K562 (cell line): Measurements from ENCODE around the gene PSMC3IP. TPM values are rescaled to one million over a fixed set of nuclear protein-coding genes. Genes with fewer than 3 reads are reported as not detected.

Experiments
- ATAC-seq: fragments of 200-7000 bp; cut with Tn5 transposase; 3 replicates; pipeline ENCODE4 v1.9.1; 2020; ENCODE audit warnings: moderate library complexity
- BruUV-seq: library from RNA; stranded (reverse); fragments of 400-500 nt; replicated peaks from 2 replicates; lab custom pipeline; 2021; lab: Mats Ljungman, UMichigan
- CTCF ChIA-PET: fragments of 300-600 bp; formaldehyde crosslinking; extraction: SDS; loops from one replicate; lab custom pipeline; 2021; ENCODE audit warnings: low intra/inter-chr PET ratio; lab: Yijun Ruan, JAX
- POLR2A ChIA-PET: fragments of 300-600, 350-650 bp; sonication (Branson Sonifier 250); formaldehyde crosslinking; extraction: SDS; loops from one replicate; lab custom pipeline; 2021; ENCODE audit warnings: antibody characterized with exemption, inconsistent platforms; lab: Yijun Ruan, JAX
- DNase-seq, 4 experiments: peaks; one replicate each; pipeline versions ENCODE4 v3.0.0 to v3.0.0-alpha.2; 2011 to 2018; ENCODE audit warnings: low spot score in 3 of 4, mixed read lengths in 3 of 4; ENCODE audit errors: extremely low read depth in 1 of 4
- FAIRE-seq: peaks from 2 replicates; lab custom pipeline; 2011; peaks lifted over from hg19 to GRCh38; lab: Jason Lieb, UNC
- H2AFZ ChIP-seq: 2 replicates; pipeline ENCODE4 v1.6.0; 2011; ENCODE audit warnings: low read depth, low read length, control low read depth, inconsistent platforms
- H3K27ac ChIP-seq: fragments of 200-600 bp; 3 replicates; pipeline ENCODE4 v1.8.0; 2011; ENCODE audit warnings: low read depth, mild to moderate bottlenecking, control low read depth, inconsistent platforms, low read length, moderate library complexity, mixed read lengths; ENCODE audit errors: extremely low read depth
- H3K27me3 ChIP-seq, 2 experiments: fragments of 300-600 bp in 1 of 2; 2 replicates in 1 of 2; 3 replicates in 1 of 2; pipeline versions ENCODE4 v1.6.0 to v1.8.0; 2011; ENCODE audit warnings: inconsistent platforms in 2 of 2, low read length in 2 of 2, mild to moderate bottlenecking in 1 of 2, mixed read lengths in 1 of 2, moderate library complexity in 1 of 2; ENCODE audit not compliant: control insufficient read depth in 2 of 2, insufficient read depth in 2 of 2
- H3K36me3 ChIP-seq: fragments of 300-600 bp; 3 replicates; pipeline ENCODE4 v1.8.0; 2011; ENCODE audit warnings: mild to moderate bottlenecking, low read length, inconsistent platforms; ENCODE audit not compliant: control insufficient read depth, insufficient read depth
- H3K4me1 ChIP-seq, 2 experiments: fragments of 200-600 bp in 1 of 2; replicated peaks in 1 of 2; 2 replicates in 1 of 2; 3 replicates in 1 of 2; pipeline versions ENCODE4 v1.5.1 to v1.8.0; 2011; ENCODE audit warnings: inconsistent platforms in 2 of 2, low read length in 2 of 2, mild to moderate bottlenecking in 1 of 2, mixed read lengths in 1 of 2, moderate library complexity in 1 of 2; ENCODE audit not compliant: control insufficient read depth in 2 of 2, insufficient read depth in 2 of 2
- H3K4me2 ChIP-seq: 2 replicates; pipeline ENCODE4 v1.6.1; 2011; ENCODE audit warnings: low read length, control low read depth, inconsistent platforms, mixed read lengths; ENCODE audit not compliant: insufficient read depth
- H3K4me3 ChIP-seq: fragments of 200-600 bp; sonication (generic), shearing (Covaris generic); 2 replicates; pipeline ENCODE4 v1.5.1; 2016; ENCODE audit warnings: control low read depth, inconsistent platforms
- H3K79me2 ChIP-seq: fragments of 200-600 bp; 3 replicates; pipeline ENCODE4 v1.8.0; 2011; ENCODE audit warnings: low read length, inconsistent platforms; ENCODE audit not compliant: control insufficient read depth, insufficient read depth
- H3K9ac ChIP-seq, 2 experiments: 2 replicates each; pipeline versions ENCODE4 v1.6.0 to v1.6.1; 2011; ENCODE audit warnings: low read depth in 2 of 2, low read length in 2 of 2, control low read depth in 1 of 2, inconsistent platforms in 1 of 2, mild to moderate bottlenecking in 1 of 2, mixed read lengths in 1 of 2; ENCODE audit not compliant: insufficient read depth in 1 of 2
- H3K9me1 ChIP-seq: one replicate; pipeline ENCODE4 v1.6.0; 2011; ENCODE audit warnings: inconsistent platforms, mild to moderate bottlenecking, low read length, moderate library complexity; ENCODE audit not compliant: control insufficient read depth, insufficient read depth
- H3K9me3 ChIP-seq: replicated peaks from 2 replicates; pipeline ENCODE4 v1.5.1; 2011; ENCODE audit warnings: low read depth, low read length, inconsistent platforms; ENCODE audit not compliant: control insufficient read depth, insufficient read depth
- H4K20me1 ChIP-seq: replicated peaks from 2 replicates; pipeline ENCODE4 v1.6.1; 2011; ENCODE audit warnings: low read length, inconsistent platforms, mixed read lengths; ENCODE audit not compliant: control insufficient read depth, insufficient read depth
- CEBPG ChIP-seq, 3 experiments: fragments of 200-800 bp in 1 of 3; sonication (Bioruptor generic) in 1 of 3; sonication (generic) in 1 of 3; formaldehyde crosslinking in 1 of 3; IDR thresholded peaks in 2 of 3; conservative IDR thresholded peaks in 1 of 3; 2 replicates each; pipeline versions ENCODE4 v1.6.1 to v1.8.0; 2016 to 2022; ENCODE audit warnings: missing compliant biosample characterization in 2 of 3, missing genetic modification characterization in 2 of 3, mild to moderate bottlenecking in 1 of 3, missing genetic modification reagents in 1 of 3
- DPF2 ChIP-seq: fragments of 450-650 bp; IDR thresholded peaks from 2 replicates; pipeline ENCODE4 v1.6.1; 2016
- ETV1 ChIP-seq: fragments of 450-650 bp; conservative IDR thresholded peaks from 2 replicates; pipeline ENCODE4 v1.6.1; 2016; ENCODE audit warnings: missing genetic modification characterization, control low read depth, low read depth, missing compliant biosample characterization
- HDAC1 ChIP-seq, 2 experiments: fragments of 450-650 bp; IDR thresholded peaks; 2 replicates each; pipeline ENCODE4 v1.6.1; 2016 to 2017; ENCODE audit warnings: inconsistent platforms in 1 of 2, mild to moderate bottlenecking in 1 of 2, moderate library complexity in 1 of 2
- ILK ChIP-seq: fragments of 450-650 bp; IDR thresholded peaks from 2 replicates; pipeline ENCODE4 v1.6.1; 2016; ENCODE audit warnings: missing genetic modification characterization, low read depth, mild to moderate bottlenecking, missing compliant biosample characterization, moderate library complexity, borderline replicate concordance
- JUN ChIP-seq, 2 experiments: sonication (generic) in 1 of 2; formaldehyde crosslinking in 1 of 2; IDR thresholded peaks; 2 replicates each; pipeline versions ENCODE4 v1.6.1 to v1.8.0; 2012 to 2022; ENCODE audit warnings: borderline replicate concordance in 2 of 2, mild to moderate bottlenecking in 2 of 2, improper control_type of control experiment in 1 of 2, low read depth in 1 of 2, low read length in 1 of 2, missing genetic modification reagents in 1 of 2
- NRF1 ChIP-seq, 2 experiments: fragments of 450-650 bp; IDR thresholded peaks in 1 of 2; conservative IDR thresholded peaks in 1 of 2; 2 replicates each; pipeline ENCODE4 v1.6.1; 2014; ENCODE audit warnings: mild to moderate bottlenecking in 2 of 2
- PATZ1 ChIP-seq: fragments of 250-450 bp; sonication (Bioruptor Pico); IDR thresholded peaks from 2 replicates; pipeline ENCODE4 v1.5.0; 2020; ENCODE audit warnings: mild to moderate bottlenecking, borderline replicate concordance
- PHB ChIP-seq: fragments of 250-450 bp; sonication (Bioruptor Pico); IDR thresholded peaks from 2 replicates; pipeline ENCODE4 v1.5.0; 2021
- TAF1 ChIP-seq: IDR thresholded peaks from 2 replicates; pipeline ENCODE4 v1.6.1; 2011; ENCODE audit warnings: mild to moderate bottlenecking, low read length, moderate library complexity; ENCODE audit not compliant: insufficient read depth, control insufficient read depth, severe bottlenecking; ENCODE audit errors: extremely low read depth
- ZBTB11 ChIP-seq, 3 experiments: fragments of 200-800 bp in 1 of 3; fragments of 250-450 bp in 1 of 3; fragments of 450-650 bp in 1 of 3; sonication (Bioruptor Pico) in 1 of 3; sonication (Bioruptor generic) in 1 of 3; formaldehyde crosslinking in 1 of 3; IDR thresholded peaks; 2 replicates each; pipeline versions ENCODE4 v1.6.1 to v1.8.0; 2016 to 2022; ENCODE audit warnings: mild to moderate bottlenecking in 2 of 3, missing genetic modification characterization in 2 of 3, missing compliant biosample characterization in 1 of 3, moderate library complexity in 1 of 3
- ZNF780A ChIP-seq: fragments of 250-450 bp; sonication (Bioruptor Pico); IDR thresholded peaks from 2 replicates; pipeline ENCODE4 v1.5.0; 2021; ENCODE audit warnings: mild to moderate bottlenecking
- WGBS: fragments of 100-300 bp; shearing (Covaris generic); methylation state at CpG from one replicate; pipeline ENCODE4 v1.1.6; 2016; ENCODE audit warnings: low coverage, mixed read lengths; ENCODE audit not compliant: insufficient coverage; ENCODE audit errors: missing lambda C conversion rate; 5-methylcytosine and 5-hydroxymethylcytosine counted together
- in situ Hi-C: fragments of 300-500 bp; cut with MboI; formaldehyde crosslinking; loops from 4 replicates; pipeline ENCODE4 v1.15.0; 2018; ENCODE audit warnings: inconsistent platforms, mixed read lengths
- intact Hi-C: fragments of 100-400 bp; cut with micrococcal nuclease; formaldehyde crosslinking; loops from 2 replicates; pipeline ENCODE4 v1.14.2; 2022
- polyA plus RNA-seq, 8 experiments: library from polyadenylated mRNA; depleted of rRNA in 4 of 8; stranded (reverse) in 5 of 8; unstranded in 3 of 8; fragments of >200 nt; fragmentation: Nextera tagmentation in 2 of 8; fragmentation: Illumina TruSeq in 1 of 8; extraction: Ambion mirVana in 2 of 8; extraction: Trizol in 1 of 8; gene quantifications; 2 replicates each; pipeline versions ENCODE4 v1.2.1 to v1.2.3, GENCODE V29; 2011 to 2014; ENCODE audit warnings: inconsistent platforms in 1 of 8, missing spikeins in 1 of 8
- total RNA-seq, 7 experiments: library from RNA; depleted of rRNA in 6 of 7; stranded (reverse); fragments of >200 nt in 6 of 7; fragmentation: Illumina TruSeq in 2 of 7; extraction: Trizol in 2 of 7; gene quantifications; 2 replicates each; pipeline versions ENCODE4 v1.2.1 to v1.2.3, GENCODE V29; 2011 to 2021; ENCODE audit warnings: low replicate concordance in 1 of 7

Gene PSMC3IP
- total and polyA plus RNA-seq, 9 of the 15 experiments (the other 6 are each of a cell fraction or from before 2014, with no cell fraction given) = 13.8 to 65.6 (median 32.8) TPM

- Histone ChIP-seq H3K4me2 (peak overlapping the region; percentile 92), H2AFZ (peak overlapping the region; percentile 87), H3K36me3 (peaks cover 25% of the 10 kb centered on the region; the same call in 2 of the 3 replicates), H3K9ac (peak overlapping the region; percentile 70 to 97), H3K27ac (peak overlapping the region; percentile 80), H3K79me2 (peaks cover 17% of the 10 kb centered on the region), H3K9me1 (no peaks in the 10 kb centered on the region), H3K27me3 (no peaks in the 10 kb centered on the region), H4K20me1 (no peaks in the 10 kb centered on the region; the same call in 1 of the 2 replicates), H3K9me3 (no peaks in the 10 kb centered on the region), H3K4me3 (peak overlapping the region; percentile 64), H3K4me1 (peaks cover 26 to 54% of the 10 kb centered on the region in 2 experiments; a peak in 4 of 5 replicates)
- ChIA-PET CTCF (interaction anchor here (0.7 to 1.3 kb wide), 2 partner anchors 19 to 30 kb away, joined by 3 to 6 read pairs; partner anchors contain the start of gene MLX), POLR2A (interaction anchor here (0.5 to 2.7 kb wide), 13 partner anchors 10 to 606 kb away, joined by 3 to 15 read pairs (median 4); partner anchors contain the start of gene ODAD4)
- in situ Hi-C loops = no loop called here
- under 1% methylated on average over 46 of the region's 65 CpGs for WGBS
- FAIRE-seq = peak; percentile 69
- intact Hi-C loops = no loop called here
- ATAC-seq = peak; percentile 81
- BruUV-seq = no TSS peak
- DNase-seq = peak; percentile 90 to 97 (median 95)
- TF ChIP-seq CEBPG (CRISPR knock-in tag; IDR thresholded peaks at IDR 0.05) = no peak
- TF ChIP-seq CEBPG (tag; conservative IDR thresholded peaks at IDR 0.05 in 1 of 2, IDR thresholded peaks at IDR 0.05 in 1 of 2) = no peak
- TF ChIP-seq ZNF780A (CRISPR knock-in tag) = no peak
- TF ChIP-seq HDAC1 (IDR thresholded peaks at IDR 0.05) = peak in 1 of 2 experiments; percentile 76; a peak in 2 of 4 replicates
- peak in 2 of 3 experiments; percentile 66 to 86; a peak in 3 of 6 replicates for TF ChIP-seq ZBTB11 (CRISPR knock-in tag; IDR thresholded peaks at IDR 0.05)
- TF ChIP-seq DPF2 = peak; percentile 46; the same call in 1 of the 2 replicates
- TF ChIP-seq PHB (CRISPR knock-in tag) = 0 out of 2 replicates have a peak, but pooled peaks have one; percentile 41
- TF ChIP-seq TAF1 = no peak
- TF ChIP-seq JUN (IDR thresholded peaks at IDR 0.05; ENCODE audit: borderline replicate concordance, low read depth, low read length) = no peak
- no peak for TF ChIP-seq JUN (CRISPR knock-in tag; IDR thresholded peaks at IDR 0.05; ENCODE audit: borderline replicate concordance)
- TF ChIP-seq PATZ1 = no peak
- peak; percentile 81 to 85 for TF ChIP-seq NRF1 (conservative IDR thresholded peaks at IDR 0.05 in 1 of 2, IDR thresholded peaks at IDR 0.05 in 1 of 2)
- TF ChIP-seq ETV1 = peak; percentile 71
- TF ChIP-seq ILK (tag) = no peak
These were observed 41.0 kb downstream of the PSMC3IP start for GRCh38 chr17:42536372-42537155.
